Esophagus muscularis mucosa (tissue), 3 donors: ENCODE results near the gene PHLDB1.

Source experiments
- POLR2A ChIP-seq: fragments of 450-650 bp; IDR thresholded peaks from one replicate; pipeline ENCODE4 v1.6.1; 2017; ENCODE audit warnings: antibody characterized with exemption, moderate library complexity, mild to moderate bottlenecking, low read depth
- POLR2AphosphoS5 ChIP-seq, 2 donors: sonication (generic); formaldehyde crosslinking; IDR thresholded peaks; one replicate each; pipeline ENCODE4 v1.6.1; 2017; ENCODE audit warnings: antibody characterized with exemption in 2 of 2
- TF ChIP-seq, protein P1 (sequence below), 3 experiments: fragments of 200-600 bp in 2 of 3; fragments of 450-650 bp in 1 of 3; sonication (generic) in 2 of 3; IDR thresholded peaks; one replicate each; pipeline ENCODE4 v1.5.1; 2017 to 2019; ENCODE audit warnings: antibody characterized with exemption in 3 of 3, mild to moderate bottlenecking in 2 of 3, moderate library complexity in 1 of 3

DNA sequence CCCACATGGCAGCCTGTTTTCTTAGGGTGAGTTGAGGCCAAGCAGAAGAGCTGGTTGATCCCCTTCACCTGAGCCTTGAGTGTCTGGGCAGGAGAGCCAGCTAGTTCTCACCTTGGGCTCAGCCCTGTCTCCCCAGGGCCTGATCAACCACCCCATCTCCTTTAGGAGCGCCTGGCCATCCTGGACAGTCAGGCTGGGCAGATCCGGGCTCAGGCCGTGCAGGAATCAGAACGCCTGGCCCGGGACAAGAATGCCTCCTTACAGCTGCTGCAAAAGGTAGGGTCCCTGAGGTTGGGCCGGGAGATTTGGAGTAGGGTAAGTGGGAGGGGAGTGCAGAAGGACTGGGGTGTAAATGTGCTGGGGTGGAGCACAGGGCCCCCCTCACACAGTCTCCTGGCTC, 31.3 kb downstream of the PHLDB1 start:
- TF ChIP-seq, protein P1, sequence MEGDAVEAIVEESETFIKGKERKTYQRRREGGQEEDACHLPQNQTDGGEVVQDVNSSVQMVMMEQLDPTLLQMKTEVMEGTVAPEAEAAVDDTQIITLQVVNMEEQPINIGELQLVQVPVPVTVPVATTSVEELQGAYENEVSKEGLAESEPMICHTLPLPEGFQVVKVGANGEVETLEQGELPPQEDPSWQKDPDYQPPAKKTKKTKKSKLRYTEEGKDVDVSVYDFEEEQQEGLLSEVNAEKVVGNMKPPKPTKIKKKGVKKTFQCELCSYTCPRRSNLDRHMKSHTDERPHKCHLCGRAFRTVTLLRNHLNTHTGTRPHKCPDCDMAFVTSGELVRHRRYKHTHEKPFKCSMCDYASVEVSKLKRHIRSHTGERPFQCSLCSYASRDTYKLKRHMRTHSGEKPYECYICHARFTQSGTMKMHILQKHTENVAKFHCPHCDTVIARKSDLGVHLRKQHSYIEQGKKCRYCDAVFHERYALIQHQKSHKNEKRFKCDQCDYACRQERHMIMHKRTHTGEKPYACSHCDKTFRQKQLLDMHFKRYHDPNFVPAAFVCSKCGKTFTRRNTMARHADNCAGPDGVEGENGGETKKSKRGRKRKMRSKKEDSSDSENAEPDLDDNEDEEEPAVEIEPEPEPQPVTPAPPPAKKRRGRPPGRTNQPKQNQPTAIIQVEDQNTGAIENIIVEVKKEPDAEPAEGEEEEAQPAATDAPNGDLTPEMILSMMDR (IDR thresholded peaks at IDR 0.05): no peak
- TF ChIP-seq POLR2A (no peak), POLR2AphosphoS5 (IDR thresholded peaks at IDR 0.05) (no peak)
